Measurements from ENCODE around the gene MRAP. TPM values are rescaled to one million over a fixed set of nuclear protein-coding genes. Genes with fewer than 3 reads are reported as not detected.

MRAP gene
- total and polyA plus RNA-seq, 10 of the 15 experiments (the other 5 are each of a cell fraction or from before 2014, with no cell fraction given), result 0.34 to 1.2 TPM; not detected in 8

- BruUV-seq (replicated peaks), result no TSS peak
- Histone ChIP-seq H3K9me3 (replicated peaks; ENCODE audit: control insufficient read depth, insufficient read depth, low read length) (peaks cover 11% of the 10 kb centered on the region; the same call in 2 of the 3 replicates), H3K4me2 (ENCODE audit: control insufficient read depth, insufficient read depth) (no peak overlapping the region), H2AFZ (ENCODE audit: control insufficient read depth, low read depth, low read length) (no peak overlapping the region), H4K20me1 (ENCODE audit: control insufficient read depth, insufficient read depth) (no peaks in the 10 kb centered on the region; the same call in 1 of the 2 replicates), H3K4me1 (ENCODE audit: control insufficient read depth, insufficient read depth, low read length) (no peaks in the 10 kb centered on the region), H3K9ac (ENCODE audit: control insufficient read depth, insufficient read depth, low read length) (no peak overlapping the region), H3K27ac (ENCODE audit: control insufficient read depth, insufficient read depth) (no peak overlapping the region), H3K36me3 (ENCODE audit: control insufficient read depth in 2 of 2, insufficient read depth in 2 of 2, low read length in 1 of 2) (peaks cover 17 to 35% of the 10 kb centered on the region in 2 experiments), H3K4me3 (no peak overlapping the region), H3K27me3 (replicated peaks in 1 of 2; ENCODE audit: control insufficient read depth in 2 of 2, insufficient read depth in 2 of 2, low read length in 1 of 2) (no peaks in the 10 kb centered on the region), H3K79me2 (ENCODE audit: control insufficient read depth, insufficient read depth, low read length) (no peaks in the 10 kb centered on the region)
- DNase-seq (ENCODE audit: low read depth, low spot score) (no peak), FAIRE-seq (no peak), ATAC-seq (no peak)
- intact Hi-C loops (cut with micrococcal nuclease; ENCODE audit: unreplicated experiment), result no loop called here
- TF ChIP-seq PAX5 (IDR thresholded peaks at IDR 0.05; ENCODE audit: borderline replicate concordance, low read depth, low read length) (no peak), HDGF (IDR thresholded peaks at IDR 0.05) (no peak), BCL11A (IDR thresholded peaks at IDR 0.05; ENCODE audit: low read depth, low read length) (no peak), KLF5 (IDR thresholded peaks at IDR 0.05; ENCODE audit: partially characterized antibody) (no peak), ZBTB11 (CRISPR knock-in tag; IDR thresholded peaks at IDR 0.05) (no peak), TCF3 (IDR thresholded peaks at IDR 0.05; ENCODE audit: borderline replicate concordance, insufficient read depth, low read depth, low read length) (no peak)
- in situ Hi-C loops (cut with MboI), result no loop called here
- ChIA-PET SMC1A (ENCODE audit: uncharacterized antibody, unreplicated experiment) (no interaction called here), CTCF (no interaction called here), RAD21 (ENCODE audit: unreplicated experiment) (no interaction called here), POLR2A (no interaction called here)
- WGBS (ENCODE audit: insufficient coverage, insufficient replicate concordance, low lambda C conversion rate, missing lambda C conversion rate), result 98% methylated on average over 12 of the region's 12 CpGs
Observed at GRCh38 chr21:32340863-32341848, 42.5 kb downstream of the MRAP start.
